GM19193 (cell line): ENCODE results near the gene RNF43.

Experiments used
- POLR2A ChIP-seq: IDR thresholded peaks from 4 replicates; pipeline ENCODE4 v1.6.1; 2011; ENCODE audit not compliant: insufficient read depth, insufficient read length; ENCODE audit errors: extremely low read depth

Gene RNF43

GRCh38 chr17:58380207-58381123 is 36.9 kb downstream of the RNF43 start:
- TF ChIP-seq POLR2A, result no peak

- no peak for TF ChIP-seq POLR2A
Observed at GRCh38 chr17:58379511-58379824, 37.9 kb downstream of the RNF43 start.

DNA sequence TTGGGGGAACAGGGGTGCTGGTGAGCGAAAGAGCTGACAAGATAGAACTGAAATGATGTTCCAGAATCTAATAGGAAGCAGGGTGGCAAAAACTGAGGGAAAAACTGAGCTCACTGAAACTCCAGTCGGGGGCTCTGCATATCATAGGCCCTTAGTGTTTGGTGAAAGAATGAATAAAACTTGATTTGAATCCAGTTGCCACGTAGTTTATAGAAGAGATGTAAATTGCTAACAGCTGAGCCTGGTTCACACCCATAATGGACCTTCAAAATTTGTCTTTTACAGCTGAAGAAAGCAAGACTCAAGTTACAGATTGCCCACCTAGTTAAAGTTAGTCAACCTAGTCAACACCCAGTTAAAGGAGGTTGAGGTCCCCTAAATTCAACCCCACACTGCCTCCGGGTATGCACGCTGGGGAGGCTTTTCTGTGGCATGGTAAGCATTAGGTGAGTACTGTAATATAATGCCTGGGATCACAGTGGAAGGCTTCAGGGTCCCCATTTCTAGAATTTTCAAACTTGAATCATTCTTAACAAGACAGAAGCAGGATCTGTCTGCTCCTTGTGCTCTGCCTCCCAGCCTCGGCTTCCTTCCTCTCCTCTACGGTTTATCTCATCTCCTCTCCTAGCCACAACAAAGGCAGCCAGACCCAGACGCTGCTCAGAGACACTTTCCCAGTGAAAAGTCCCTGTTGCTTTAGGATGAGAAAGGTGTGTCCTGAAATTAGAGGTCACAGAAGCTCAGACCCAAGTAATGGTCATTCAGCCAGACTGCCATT is 38.4 kb downstream of the RNF43 start:
- no peak for TF ChIP-seq POLR2A

DNA sequence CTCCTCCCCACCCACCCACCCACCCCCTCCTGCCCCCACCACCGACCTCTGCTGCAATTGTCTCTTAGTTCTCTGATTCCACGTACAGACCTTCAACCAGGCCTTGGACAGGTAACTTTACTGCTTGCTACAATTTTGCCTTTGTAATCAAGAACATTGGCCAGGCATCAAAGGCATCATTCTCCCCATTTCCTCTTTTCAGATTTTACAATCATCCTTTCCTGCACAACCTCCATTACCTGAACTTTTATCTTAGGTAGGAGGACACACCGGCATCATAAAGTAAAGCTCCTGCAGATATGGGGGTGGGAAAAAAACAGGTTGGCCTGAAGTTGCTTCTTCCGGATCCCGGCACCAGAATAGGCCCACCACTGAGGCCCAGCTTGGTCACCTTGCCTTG is 39.7 kb downstream of the RNF43 start:
- no peak for TF ChIP-seq POLR2A

DNA sequence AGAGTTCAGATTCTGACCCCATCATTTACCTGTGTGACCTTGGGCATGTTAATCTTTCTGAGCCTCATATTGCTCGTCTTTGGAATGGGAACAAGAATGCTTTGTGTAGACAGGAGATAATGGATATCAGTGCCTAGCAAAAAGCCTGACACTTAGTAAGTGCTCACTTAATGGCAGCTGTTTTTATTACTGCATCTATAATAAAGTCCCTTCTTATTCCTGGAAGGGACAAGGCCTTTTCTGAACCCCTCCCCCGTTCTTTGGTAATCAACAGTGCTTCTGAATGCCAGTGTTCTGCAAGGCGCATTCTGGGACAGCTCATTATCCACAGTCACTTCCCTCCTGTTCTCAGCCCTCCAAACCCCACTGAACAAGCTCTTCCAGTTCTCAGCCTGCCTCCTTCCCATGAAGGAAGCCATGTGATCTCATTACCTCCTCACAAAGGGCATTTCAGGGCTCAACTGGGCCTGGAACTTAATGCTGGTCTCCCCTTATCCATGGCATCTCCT is 40.2 kb downstream of the RNF43 start:
- no peak for TF ChIP-seq POLR2A

GRCh38 chr17:58376472-58377000 is 40.8 kb downstream of the RNF43 start:
- TF ChIP-seq POLR2A, result no peak

DNA sequence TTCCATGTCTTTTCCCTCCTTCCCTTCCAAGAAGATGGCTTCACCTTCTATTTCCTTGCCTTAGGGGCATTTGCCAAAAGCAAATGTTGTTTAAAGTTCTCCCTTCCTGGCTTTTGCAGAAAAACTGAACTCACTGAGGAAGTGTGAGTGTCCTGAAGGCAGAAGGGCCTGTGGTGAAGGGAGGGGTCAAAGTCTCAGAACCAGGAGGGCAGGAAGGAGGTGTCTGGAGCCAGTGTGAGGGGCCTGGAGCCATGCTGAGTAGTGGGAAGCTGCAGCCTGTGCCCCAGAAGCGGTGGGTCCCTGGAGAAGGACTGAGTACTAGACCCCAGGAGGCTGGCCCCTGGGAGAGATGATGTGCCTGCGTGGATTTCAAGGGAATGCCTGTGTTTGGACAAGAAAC is 41.5 kb downstream of the RNF43 start:
- no peak for TF ChIP-seq POLR2A

- no peak for TF ChIP-seq POLR2A
Observed at GRCh38 chr17:58375256-58375655, 42.1 kb downstream of the RNF43 start.

DNA sequence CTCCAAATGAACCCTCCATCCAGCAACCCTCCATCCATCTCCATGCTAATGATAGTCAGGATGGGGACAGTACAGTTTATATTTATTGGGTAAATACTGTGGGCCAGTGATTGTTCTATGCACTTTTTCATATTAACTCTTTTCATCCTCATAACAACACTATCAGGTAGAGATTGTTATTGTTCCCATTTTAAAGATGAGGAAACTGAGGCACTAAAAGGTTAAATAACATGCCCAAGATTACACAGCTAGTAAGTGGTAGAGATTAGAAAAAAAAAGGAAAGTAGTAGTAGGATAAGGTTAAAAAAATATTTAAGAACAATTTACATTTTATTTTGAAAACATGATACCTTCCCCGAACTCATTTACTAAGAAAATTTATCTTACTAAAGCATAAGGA is 43.4 kb downstream of the RNF43 start:
- TF ChIP-seq POLR2A, result no peak

DNA sequence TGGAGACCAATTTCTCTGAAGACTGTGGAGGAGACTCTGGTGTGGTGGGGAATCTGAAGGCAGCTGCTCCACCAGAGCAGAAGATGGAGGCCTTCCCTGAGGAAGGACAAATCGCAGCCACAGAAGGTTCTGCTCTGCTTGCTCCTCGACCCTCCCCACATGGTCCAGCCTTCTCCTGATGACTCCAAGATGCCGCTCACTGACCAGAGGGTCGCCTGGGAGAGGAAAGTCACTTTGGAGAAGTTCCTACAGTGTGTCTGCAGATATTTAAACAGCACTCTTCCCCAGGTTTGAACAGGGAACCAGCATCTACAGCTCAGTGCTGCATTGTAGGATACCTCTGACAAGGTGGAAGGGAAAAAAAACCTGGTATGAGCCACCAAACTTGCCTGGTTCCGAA is 44.3 kb downstream of the RNF43 start:
- no peak for TF ChIP-seq POLR2A

DNA sequence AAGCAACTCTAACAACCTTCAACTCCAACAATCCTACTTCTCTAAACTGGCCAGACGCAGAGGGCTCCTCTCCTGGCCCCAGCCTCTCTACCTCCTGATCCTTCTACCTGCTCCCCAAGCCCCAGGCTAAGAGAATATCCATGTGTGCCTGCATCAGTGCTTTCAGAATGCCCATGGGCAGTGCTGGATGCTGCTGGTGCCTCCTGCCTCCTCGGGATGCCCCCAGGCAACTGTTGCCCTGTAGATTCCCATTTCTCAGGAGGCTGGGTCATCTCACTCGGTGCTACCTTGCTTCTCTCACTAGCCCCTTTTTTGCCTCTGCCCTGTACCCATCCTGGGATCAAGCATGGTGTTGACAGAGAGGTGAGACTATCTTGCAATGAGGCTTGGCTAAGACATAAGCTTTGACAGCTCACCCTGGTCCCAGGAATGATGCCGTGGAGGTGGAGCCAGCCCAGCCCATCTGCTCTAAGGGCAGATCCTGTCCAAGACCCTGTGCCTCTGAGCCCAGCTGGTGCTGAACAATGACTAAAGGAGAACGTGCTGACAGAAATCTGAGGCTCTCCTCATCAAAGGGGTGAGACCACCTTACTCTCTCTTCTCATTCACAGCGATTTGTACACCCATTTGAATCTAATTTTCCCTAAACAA is 45.9 kb downstream of the RNF43 start:
- no peak for TF ChIP-seq POLR2A

DNA sequence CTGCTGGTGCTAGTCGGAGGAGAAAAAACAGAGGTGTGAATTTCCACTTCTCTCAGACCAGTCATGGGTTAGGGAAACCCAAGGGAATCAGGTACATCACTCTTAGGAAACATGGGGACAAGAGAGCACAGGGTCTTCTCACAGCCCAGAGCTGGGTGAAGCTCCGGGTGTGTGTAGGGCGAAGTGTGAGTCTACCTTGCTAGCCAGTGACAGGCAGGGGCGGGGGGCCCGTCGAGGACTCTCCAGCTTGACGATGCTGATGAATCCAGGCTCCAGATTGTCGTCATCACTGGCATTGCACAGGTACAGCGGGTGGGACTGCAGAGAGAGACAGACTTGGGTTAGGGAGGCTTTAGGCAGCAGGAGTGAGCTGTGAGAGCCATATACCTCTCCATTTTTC is 46.6 kb downstream of the RNF43 start:
- no peak for TF ChIP-seq POLR2A

DNA sequence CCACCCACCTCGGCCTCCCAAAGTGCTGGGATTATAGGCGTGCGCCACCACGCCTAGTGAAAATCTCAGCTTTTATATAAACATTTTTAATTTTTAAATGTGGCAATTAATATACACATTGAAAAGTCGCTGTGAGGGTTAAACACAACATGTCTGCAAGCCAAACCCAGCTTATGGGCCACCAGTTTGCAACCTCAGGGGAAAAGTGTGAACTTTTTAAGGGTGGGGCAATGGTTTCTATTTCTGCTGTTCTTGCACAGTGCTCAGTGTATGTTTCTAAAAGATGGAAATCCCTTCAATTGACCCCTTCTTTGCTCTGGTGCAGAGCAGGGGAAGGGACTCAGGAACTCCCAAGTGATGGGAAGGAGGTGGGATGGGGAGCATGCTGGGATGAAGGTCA is 47.0 kb downstream of the RNF43 start:
- no peak for TF ChIP-seq POLR2A

GRCh38 chr17:58369214-58370031 is 47.9 kb downstream of the RNF43 start:
- no peak for TF ChIP-seq POLR2A
